AG10803 (cell line): Measurements from ENCODE around the gene ZNF446.

Source experiments
- DNase-seq: peaks from one replicate; pipeline ENCODE4 v3.0.0; 2010; ENCODE audit warnings: low read depth
- H3K4me3 ChIP-seq: 2 replicates; pipeline ENCODE4 v1.5.1; 2011; ENCODE audit warnings: mild to moderate bottlenecking, low read length, control low read depth
- TF ChIP-seq, protein P1 (sequence below): conservative IDR thresholded peaks from 2 replicates; pipeline ENCODE4 v1.5.1; 2011; ENCODE audit warnings: mild to moderate bottlenecking, low read length, control low read depth, inconsistent platforms

ZNF446 gene

GRCh38 chr19:58510084-58510862, 34.1 kb downstream of the ZNF446 start:
- no peak overlapping the region for H3K4me3 ChIP-seq
- TF ChIP-seq, protein P1, sequence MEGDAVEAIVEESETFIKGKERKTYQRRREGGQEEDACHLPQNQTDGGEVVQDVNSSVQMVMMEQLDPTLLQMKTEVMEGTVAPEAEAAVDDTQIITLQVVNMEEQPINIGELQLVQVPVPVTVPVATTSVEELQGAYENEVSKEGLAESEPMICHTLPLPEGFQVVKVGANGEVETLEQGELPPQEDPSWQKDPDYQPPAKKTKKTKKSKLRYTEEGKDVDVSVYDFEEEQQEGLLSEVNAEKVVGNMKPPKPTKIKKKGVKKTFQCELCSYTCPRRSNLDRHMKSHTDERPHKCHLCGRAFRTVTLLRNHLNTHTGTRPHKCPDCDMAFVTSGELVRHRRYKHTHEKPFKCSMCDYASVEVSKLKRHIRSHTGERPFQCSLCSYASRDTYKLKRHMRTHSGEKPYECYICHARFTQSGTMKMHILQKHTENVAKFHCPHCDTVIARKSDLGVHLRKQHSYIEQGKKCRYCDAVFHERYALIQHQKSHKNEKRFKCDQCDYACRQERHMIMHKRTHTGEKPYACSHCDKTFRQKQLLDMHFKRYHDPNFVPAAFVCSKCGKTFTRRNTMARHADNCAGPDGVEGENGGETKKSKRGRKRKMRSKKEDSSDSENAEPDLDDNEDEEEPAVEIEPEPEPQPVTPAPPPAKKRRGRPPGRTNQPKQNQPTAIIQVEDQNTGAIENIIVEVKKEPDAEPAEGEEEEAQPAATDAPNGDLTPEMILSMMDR, result no peak
- no peak for DNase-seq

GRCh38 chr19:58511353-58512208, 35.4 kb downstream of the ZNF446 start, which contains the start of gene SLC27A5:
TSS of gene SLC27A5 (minus strand) at chr19:58511992. CDS start at chr19:58511955, 37 bp downstream.
- TF ChIP-seq, protein P1, result no peak
- no peak for DNase-seq
- H3K4me3 ChIP-seq, result no peak within 1 kb of the TSS

GRCh38 chr19:58513213-58513693, 37.1 kb downstream of the ZNF446 start:
- no peak overlapping the region for H3K4me3 ChIP-seq
- no peak for DNase-seq
- TF ChIP-seq, protein P1, result no peak

DNA sequence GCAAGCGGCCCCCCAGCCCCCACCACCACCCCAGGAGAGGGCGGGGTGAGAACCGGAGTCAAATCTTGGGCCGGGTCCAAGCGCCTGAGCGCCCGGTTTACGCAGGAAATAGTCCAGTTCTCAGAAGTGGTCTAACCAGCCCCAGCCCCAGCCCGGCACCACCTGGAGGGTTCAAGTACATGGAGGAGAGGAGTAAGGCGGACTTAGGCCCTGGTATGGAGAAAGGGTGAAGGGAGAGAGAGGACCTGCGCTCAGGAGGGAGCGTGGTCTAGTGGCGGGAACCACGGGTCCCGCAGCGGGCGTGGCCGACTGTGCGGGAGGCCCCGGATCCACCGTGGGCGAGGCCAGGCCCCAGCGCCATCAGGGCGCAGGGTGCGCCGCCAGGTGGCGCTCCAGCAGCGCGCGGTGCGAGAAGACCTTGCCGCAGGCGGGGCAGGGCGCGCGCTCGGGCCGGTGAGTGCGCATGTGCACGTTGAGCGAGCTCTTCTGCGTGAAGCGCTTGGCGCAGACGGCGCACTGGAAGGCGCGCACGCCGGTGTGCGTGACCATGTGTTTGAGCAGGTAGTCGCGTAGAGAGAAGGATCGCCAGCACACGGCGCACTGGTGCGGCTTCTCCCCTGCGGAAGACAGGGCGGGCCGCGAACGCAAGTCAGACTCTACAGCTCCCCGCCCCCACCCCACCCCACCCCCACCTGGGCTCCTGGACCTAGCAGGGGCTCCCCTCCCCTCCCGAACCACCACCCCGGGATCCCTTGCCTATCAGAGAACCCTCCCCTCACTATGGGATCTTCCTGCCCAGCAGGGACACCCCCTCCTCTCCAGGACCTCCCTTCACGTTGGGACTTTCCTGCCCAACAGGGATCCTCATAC, 37.8 kb downstream of the ZNF446 start:
- peak; percentile 84 for DNase-seq
- peak overlapping the region; percentile 56 for H3K4me3 ChIP-seq
- TF ChIP-seq, protein P1, result peak; percentile 52

GRCh38 chr19:58514564-58515022, 38.4 kb downstream of the ZNF446 start:
- DNase-seq, result no peak
- TF ChIP-seq, protein P1, result no peak
- H3K4me3 ChIP-seq, result peak overlapping the region; percentile 56

DNA sequence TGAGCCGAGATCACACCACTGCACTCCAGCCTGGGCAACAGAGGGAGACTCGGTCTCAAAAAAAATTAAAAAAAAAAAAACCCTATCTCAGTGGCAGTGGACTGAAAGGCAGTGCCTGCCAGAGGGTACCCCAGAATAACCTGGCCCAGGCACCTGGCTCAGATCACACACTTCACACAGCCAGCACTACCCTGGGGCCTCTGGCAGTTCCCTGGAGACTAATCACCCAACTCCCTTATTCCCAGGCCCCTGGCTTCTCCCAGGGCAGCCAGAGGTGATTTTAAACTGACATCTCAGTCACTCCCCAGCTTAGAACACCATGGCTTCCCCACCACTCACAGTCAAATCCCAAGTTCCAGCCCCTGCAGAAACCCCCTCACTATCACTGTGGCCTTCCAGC, 39.1 kb downstream of the ZNF446 start:
- no peak overlapping the region for H3K4me3 ChIP-seq
- no peak for DNase-seq
- TF ChIP-seq, protein P1, result no peak
